ENCODE measurements around the gene VWA3B. TPM values are rescaled to one million over a fixed set of nuclear protein-coding genes. Genes with fewer than 3 reads are reported as not detected.
"Not testable (repeated sequence)": the region's sequence is repeated elsewhere in the genome, so short reads cannot be mapped to it uniquely, and the experiment has no call there.

The VWA3B gene
- total RNA-seq, 1 donor from 2014 or later, result not detected

DNA sequence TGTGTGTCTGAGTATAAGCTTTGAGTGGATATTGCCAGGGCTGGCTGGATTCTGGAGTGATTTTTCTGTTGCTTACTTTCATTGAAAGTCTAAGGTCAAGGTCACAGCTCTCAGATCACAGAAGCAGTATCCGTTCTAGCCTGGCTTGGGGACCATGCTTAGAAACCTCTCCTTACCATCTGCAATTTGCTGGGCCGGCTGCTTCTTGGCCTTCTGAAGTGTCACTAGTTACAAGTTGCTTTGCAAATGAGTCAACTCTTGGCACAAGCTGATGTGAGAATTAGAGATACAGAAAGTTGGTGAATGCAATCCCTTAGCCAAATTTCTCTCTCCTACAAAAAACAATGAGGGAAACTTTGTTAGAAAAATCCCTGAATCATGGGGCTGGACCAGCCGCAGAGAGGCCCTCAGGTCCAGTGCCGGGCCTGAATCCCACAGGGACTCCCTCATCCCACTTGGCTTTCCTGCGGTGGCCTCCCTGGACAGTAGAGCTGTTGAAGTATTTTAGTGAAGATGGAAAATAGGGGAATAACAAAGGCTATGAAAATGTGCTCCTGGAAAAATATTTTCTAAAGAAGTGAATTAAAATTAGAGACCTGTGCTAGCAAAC is 166.6 kb downstream of the VWA3B start:
- H3K27me3 ChIP-seq, result no peaks in the 10 kb centered on the region
- TF ChIP-seq, protein P1, sequence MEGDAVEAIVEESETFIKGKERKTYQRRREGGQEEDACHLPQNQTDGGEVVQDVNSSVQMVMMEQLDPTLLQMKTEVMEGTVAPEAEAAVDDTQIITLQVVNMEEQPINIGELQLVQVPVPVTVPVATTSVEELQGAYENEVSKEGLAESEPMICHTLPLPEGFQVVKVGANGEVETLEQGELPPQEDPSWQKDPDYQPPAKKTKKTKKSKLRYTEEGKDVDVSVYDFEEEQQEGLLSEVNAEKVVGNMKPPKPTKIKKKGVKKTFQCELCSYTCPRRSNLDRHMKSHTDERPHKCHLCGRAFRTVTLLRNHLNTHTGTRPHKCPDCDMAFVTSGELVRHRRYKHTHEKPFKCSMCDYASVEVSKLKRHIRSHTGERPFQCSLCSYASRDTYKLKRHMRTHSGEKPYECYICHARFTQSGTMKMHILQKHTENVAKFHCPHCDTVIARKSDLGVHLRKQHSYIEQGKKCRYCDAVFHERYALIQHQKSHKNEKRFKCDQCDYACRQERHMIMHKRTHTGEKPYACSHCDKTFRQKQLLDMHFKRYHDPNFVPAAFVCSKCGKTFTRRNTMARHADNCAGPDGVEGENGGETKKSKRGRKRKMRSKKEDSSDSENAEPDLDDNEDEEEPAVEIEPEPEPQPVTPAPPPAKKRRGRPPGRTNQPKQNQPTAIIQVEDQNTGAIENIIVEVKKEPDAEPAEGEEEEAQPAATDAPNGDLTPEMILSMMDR (IDR thresholded peaks at IDR 0.05), result no peak
- H3K4me3 ChIP-seq, result no peak overlapping the region
- intact Hi-C loops (cut with DNase I), result no loop called here
- no peaks in the 10 kb centered on the region for H3K36me3 ChIP-seq
- H3K9me3 ChIP-seq, result no peaks in the 10 kb centered on the region
- peak overlapping the region; percentile 32 to 45 for H3K27ac ChIP-seq
- H3K4me1 ChIP-seq, result peaks cover 0 to 3% of the 10 kb centered on the region in 2 donors
- DNase-seq (ENCODE audit: low spot score in 2 of 2), result no peak

DNA sequence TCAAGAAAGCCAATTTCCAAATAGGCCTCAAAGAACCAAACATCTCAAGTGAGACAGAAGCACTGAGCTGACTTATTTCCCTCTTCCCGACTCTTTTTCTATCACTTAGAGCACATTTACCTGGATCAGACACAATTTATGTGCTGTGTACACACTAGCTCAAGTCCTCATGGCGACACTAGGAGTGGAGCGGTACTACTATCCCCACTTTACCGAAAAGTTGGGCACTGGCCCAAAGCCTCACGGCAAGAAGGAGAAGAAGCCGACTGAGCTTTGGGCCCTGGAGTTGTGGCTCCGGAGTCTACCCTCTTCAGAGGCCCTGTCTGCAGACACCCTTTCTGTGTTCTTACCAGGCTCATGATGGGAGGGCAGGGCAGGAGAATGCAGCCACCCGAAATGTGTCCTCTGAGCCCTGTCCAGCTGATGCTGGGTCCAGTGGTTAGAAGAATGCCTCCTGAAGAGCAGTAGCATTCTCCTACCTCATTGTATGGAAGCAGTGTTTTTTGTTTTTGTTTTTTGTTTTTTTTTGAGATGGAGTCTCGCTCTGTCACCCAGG is 167.6 kb downstream of the VWA3B start:
- Histone ChIP-seq H3K27ac (peak overlapping the region in 1 of 2 donors; percentile 45), H3K27me3 (no peaks in the 10 kb centered on the region), H3K4me3 (no peak overlapping the region), H3K36me3 (no peaks in the 10 kb centered on the region), H3K9me3 (no peaks in the 10 kb centered on the region), H3K4me1 (peaks cover 0 to 3% of the 10 kb centered on the region in 2 donors)
- TF ChIP-seq, protein P1 (IDR thresholded peaks at IDR 0.05), result no peak
- no peak for DNase-seq (ENCODE audit: low spot score in 2 of 2)
- intact Hi-C loops (cut with DNase I), result no loop called here

DNA sequence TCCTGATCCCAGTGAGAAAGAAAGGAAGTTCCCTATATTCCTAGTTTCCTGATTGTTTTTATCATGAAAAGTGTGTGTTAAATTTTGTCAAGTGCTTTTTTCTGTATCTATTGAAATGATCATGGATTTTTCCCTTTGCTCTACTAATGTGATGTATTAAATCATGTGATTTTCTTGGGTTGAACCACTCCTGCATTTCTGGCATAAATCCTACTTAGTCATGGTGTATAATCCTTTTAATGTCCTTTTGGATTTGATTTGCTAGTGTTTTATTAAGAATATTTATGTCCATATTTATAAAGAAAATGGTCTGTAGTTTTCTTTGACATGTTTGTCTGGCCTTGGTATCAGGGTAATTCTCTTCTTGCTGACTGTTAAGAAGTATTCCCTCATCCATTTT is 171.9 kb downstream of the VWA3B start:
- no peak overlapping the region for H3K4me3 ChIP-seq
- H3K9me3 ChIP-seq, result peaks cover 4 to 17% of the 10 kb centered on the region in 2 donors
- intact Hi-C loops (cut with DNase I), result no loop called here
- H3K27ac ChIP-seq, result no peak overlapping the region
- no peaks in the 10 kb centered on the region for H3K36me3 ChIP-seq
- no peak for DNase-seq (ENCODE audit: low spot score in 2 of 2)
- no peaks in the 10 kb centered on the region for H3K27me3 ChIP-seq
- no peaks in the 10 kb centered on the region for H3K4me1 ChIP-seq
- TF ChIP-seq, protein P1 (IDR thresholded peaks at IDR 0.05), result no peak

DNA sequence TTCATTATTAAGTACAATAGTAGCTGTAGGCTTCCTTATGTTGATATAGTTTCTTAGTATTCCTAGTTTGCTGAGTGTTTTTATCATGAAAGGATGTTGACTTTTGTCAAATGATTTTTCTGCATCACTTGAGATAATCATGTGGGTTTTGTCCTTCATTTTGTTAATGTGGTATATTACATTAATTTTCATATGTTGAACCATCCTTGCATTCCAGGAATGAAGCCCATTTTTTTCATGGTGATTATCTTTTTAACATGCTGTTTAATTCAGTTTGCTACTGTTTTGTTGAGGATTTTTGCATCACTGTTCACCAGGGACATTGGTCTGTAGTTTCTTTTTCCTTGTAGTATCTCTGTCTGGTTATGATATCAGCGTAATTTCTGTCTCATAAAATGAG is 176.4 kb downstream of the VWA3B start:
- Histone ChIP-seq H3K4me1 (no peaks in the 10 kb centered on the region), H3K27ac (no peak overlapping the region), H3K4me3 (no peak overlapping the region), H3K36me3 (no peaks in the 10 kb centered on the region), H3K27me3 (no peaks in the 10 kb centered on the region), H3K9me3 (peaks cover 4 to 27% of the 10 kb centered on the region in 2 donors)
- TF ChIP-seq, protein P1 (IDR thresholded peaks at IDR 0.05), result no peak
- no peak for DNase-seq (ENCODE audit: low spot score in 2 of 2)
- intact Hi-C loops (cut with DNase I), result no loop called here

DNA sequence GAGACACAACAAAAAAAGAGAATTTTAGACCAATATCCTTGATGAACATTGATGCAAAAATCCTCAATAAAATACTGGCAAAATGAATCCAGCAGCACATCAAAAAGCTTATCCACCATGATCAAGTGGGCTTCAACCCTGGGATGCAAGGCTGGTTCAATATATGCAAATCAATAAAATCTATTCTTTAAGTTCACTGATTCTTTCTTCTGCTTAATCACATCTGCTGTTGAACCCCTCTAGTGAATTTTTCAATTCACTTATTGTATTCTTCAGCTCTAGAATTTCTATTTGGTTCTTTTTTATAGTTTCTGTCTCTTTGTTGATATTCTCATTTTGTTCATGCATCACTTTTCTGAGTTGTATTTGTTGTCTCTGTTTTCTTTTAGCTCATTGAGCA is 181.3 kb downstream of the VWA3B start:
- DNase-seq (ENCODE audit: low spot score in 2 of 2); H3K27me3 ChIP-seq; H3K27ac ChIP-seq; H3K36me3 ChIP-seq; intact Hi-C loops (cut with DNase I); H3K4me1 ChIP-seq; H3K4me3 ChIP-seq: not testable (repeated sequence)
- peaks cover 4 to 18% of the 10 kb centered on the region in 2 donors for H3K9me3 ChIP-seq

DNA sequence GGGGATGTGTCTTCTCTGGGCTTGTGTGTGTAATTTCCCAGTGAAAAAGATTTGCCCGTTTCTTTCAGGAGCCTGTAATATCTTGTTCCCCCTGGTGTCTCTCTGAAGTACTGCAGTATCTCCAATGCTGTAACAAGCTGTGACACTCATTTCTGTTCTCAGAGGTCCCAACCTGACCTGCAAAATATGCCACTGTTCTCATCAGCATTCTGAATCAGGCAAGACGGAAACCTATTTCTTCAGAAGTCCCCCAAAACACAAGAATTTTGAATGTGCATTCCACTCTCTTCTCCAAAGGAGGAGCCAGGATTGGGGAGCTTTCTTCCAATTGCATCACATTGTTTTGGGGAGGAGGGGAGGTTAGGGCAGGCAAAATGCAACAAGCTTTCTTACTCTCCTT is 182.3 kb downstream of the VWA3B start:
- H3K4me3 ChIP-seq, result no peak overlapping the region
- no peak for DNase-seq (ENCODE audit: low spot score in 2 of 2)
- H3K9me3 ChIP-seq, result peaks cover 0 to 7% of the 10 kb centered on the region in 2 donors
- no peaks in the 10 kb centered on the region for H3K27me3 ChIP-seq
- peak overlapping the region; percentile 62 to 65 for H3K27ac ChIP-seq
- no peaks in the 10 kb centered on the region for H3K36me3 ChIP-seq
- TF ChIP-seq, protein P1 (IDR thresholded peaks at IDR 0.05), result peak; percentile 39 to 74 (median 63)
- H3K4me1 ChIP-seq, result peaks cover 0 to 4% of the 10 kb centered on the region in 2 donors
- intact Hi-C loops (cut with DNase I), result loop anchor here (1.0 kb wide), 1 partner anchor 463 kb away; no protein-coding TSS in a partner anchor

Measured in ascending aorta (tissue), 2 donors.